GDM1 (cell line): ENCODE measurements around the gene DOCK7.

Experiments used
- DNase-seq: peaks from one replicate; lab custom pipeline; 2025; lab: John Stamatoyannopoulos, UW

The DOCK7 gene

GRCh38 chr1:62406576-62406975 is 281.6 kb downstream of the DOCK7 start:
- DNase-seq: no peak

- DNase-seq: no peak
These were observed 282.9 kb downstream of the DOCK7 start for GRCh38 chr1:62405247-62405646.
